SK-N-SH (cell line): ENCODE results near the gene DNAH6. TPM values are rescaled to one million over a fixed set of nuclear protein-coding genes. Genes with fewer than 3 reads are reported as not detected.

ENCODE experiments used
- CTCF ChIA-PET: fragments of 300-600, 350-600 bp; formaldehyde crosslinking; extraction: SDS; loops from one replicate; lab custom pipeline; 2021; lab: Yijun Ruan, JAX
- POLR2A ChIA-PET: fragments of 350-600 bp; sonication (Branson Sonifier 250); formaldehyde crosslinking; extraction: SDS; loops from one replicate; lab custom pipeline; 2020; ENCODE audit warnings: antibody characterized with exemption, inconsistent platforms; lab: Yijun Ruan, JAX
- DNase-seq: peaks from one replicate; pipeline ENCODE4 v3.0.0; 2012
- H2AFZ ChIP-seq: fragments of 200-600 bp; sonication (generic); 2 replicates; pipeline ENCODE4 v1.8.1; 2016; ENCODE audit warnings: antibody characterized with exemption, mild to moderate bottlenecking, low read depth
- H3F3A ChIP-seq: fragments of 200-600 bp; sonication (generic); replicated peaks from 2 replicates; pipeline ENCODE3; 2016; ENCODE audit warnings: antibody characterized with exemption, mild to moderate bottlenecking; ENCODE audit not compliant: insufficient read depth
- H3K27ac ChIP-seq, 2 experiments: fragments of 200-500 bp in 1 of 2; fragments of 200-600 bp in 1 of 2; sonication (Bioruptor generic) in 1 of 2; sonication (generic), shearing (Covaris generic) in 1 of 2; 2 replicates each; pipeline versions ENCODE4 v1.5.1 to v1.6.1; 2014 to 2016; ENCODE audit warnings: low read depth in 2 of 2, inconsistent platforms in 1 of 2, low read length in 1 of 2, mild to moderate bottlenecking in 1 of 2, mixed read lengths in 1 of 2
- H3K27me3 ChIP-seq: fragments of 200-600 bp; sonication (generic), shearing (Covaris generic); 2 replicates; pipeline ENCODE4 v1.6.1; 2016; ENCODE audit warnings: mixed run types; ENCODE audit not compliant: insufficient read depth
- H3K36me3 ChIP-seq, 2 experiments: fragments of 200-500 bp in 1 of 2; fragments of 200-600 bp in 1 of 2; sonication (Bioruptor generic) in 1 of 2; sonication (generic) in 1 of 2; replicated peaks in 1 of 2; 2 replicates each; pipeline versions ENCODE3 to v1.5.1; 2014 to 2016; ENCODE audit warnings: low read length in 1 of 2, mild to moderate bottlenecking in 1 of 2; ENCODE audit not compliant: insufficient read depth in 2 of 2, control insufficient read depth in 1 of 2
- H3K4me1 ChIP-seq, 2 experiments: fragments of 200-500 bp in 1 of 2; fragments of 200-600 bp in 1 of 2; sonication (Bioruptor generic) in 1 of 2; sonication (generic), shearing (Covaris generic) in 1 of 2; 2 replicates each; pipeline versions ENCODE4 v1.5.1 to v1.6.1; 2014 to 2016; ENCODE audit warnings: low read depth in 1 of 2, low read length in 1 of 2, mixed run types in 1 of 2; ENCODE audit not compliant: insufficient read depth in 2 of 2, control insufficient read depth in 1 of 2
- H3K4me2 ChIP-seq: fragments of 200-600 bp; sonication (generic), shearing (Covaris generic); 2 replicates; pipeline ENCODE4 v1.6.1; 2017; ENCODE audit warnings: mixed run types
- H3K4me3 ChIP-seq, 2 experiments: fragments of 200-500 bp in 1 of 2; fragments of 200-600 bp in 1 of 2; sonication (Bioruptor generic) in 1 of 2; sonication (generic), shearing (Covaris generic) in 1 of 2; 2 replicates each; pipeline versions ENCODE4 v1.5.1 to v1.8.1; 2014 to 2016; ENCODE audit warnings: low read depth in 2 of 2, inconsistent platforms in 1 of 2, low read length in 1 of 2, mild to moderate bottlenecking in 1 of 2, mixed read lengths in 1 of 2, moderate library complexity in 1 of 2
- H3K79me2 ChIP-seq: fragments of 200-600 bp; sonication (generic); 2 replicates; pipeline ENCODE4 v1.8.1; 2017; ENCODE audit warnings: mild to moderate bottlenecking; ENCODE audit not compliant: insufficient read depth
- H3K9ac ChIP-seq: fragments of 200-600 bp; sonication (generic); 2 replicates; pipeline ENCODE4 v1.6.1; 2017; ENCODE audit warnings: mixed run types
- H3K9me2 ChIP-seq: fragments of 200-600 bp; sonication (generic); 2 replicates; pipeline ENCODE4 v1.6.1; 2017; ENCODE audit warnings: mixed run types
- H3K9me3 ChIP-seq: fragments of 200-600 bp; sonication (generic); 2 replicates; pipeline ENCODE4 v1.6.1; 2017; ENCODE audit warnings: mixed run types, mild to moderate bottlenecking, moderate library complexity
- H4K20me1 ChIP-seq: fragments of 200-600 bp; sonication (generic); 2 replicates; pipeline ENCODE4 v1.6.1; 2017; ENCODE audit warnings: mild to moderate bottlenecking, mixed run types; ENCODE audit not compliant: insufficient read depth
- CHD2 ChIP-seq: fragments of 150-350 bp; IDR thresholded peaks from 2 replicates; pipeline ENCODE4 v1.6.1; 2018; ENCODE audit warnings: low read length; ENCODE audit not compliant: partially characterized antibody
- EP300 ChIP-seq, 2 experiments: IDR thresholded peaks; 2 replicates each; pipeline versions ENCODE4 v1.4.0 to v1.6.1; 2012; ENCODE audit warnings: borderline replicate concordance in 1 of 2, low read depth in 1 of 2, low read length in 1 of 2
- EZH2phosphoT487 ChIP-seq: fragments of 200-600 bp; sonication (generic); IDR thresholded peaks from 2 replicates; pipeline ENCODE4 v1.6.1; 2017; ENCODE audit warnings: low read depth, mixed run types, mild to moderate bottlenecking, antibody characterized with exemption, moderate library complexity, borderline replicate concordance
- FOXJ3 ChIP-seq: sonication (generic); formaldehyde crosslinking; IDR thresholded peaks from 2 replicates; pipeline ENCODE4 v1.5.1; 2020; ENCODE audit warnings: mild to moderate bottlenecking, missing genetic modification reagents
- FOXM1 ChIP-seq: IDR thresholded peaks from 2 replicates; pipeline ENCODE4 v1.4.0; 2012; ENCODE audit warnings: low read depth, mild to moderate bottlenecking
- GABPA ChIP-seq: IDR thresholded peaks from 2 replicates; pipeline ENCODE4 v1.4.0; 2012; ENCODE audit warnings: low read depth, mild to moderate bottlenecking
- MXI1 ChIP-seq: IDR thresholded peaks from 2 replicates; pipeline ENCODE4 v1.6.1; 2012; ENCODE audit warnings: mild to moderate bottlenecking, low read depth, low read length, improper control_type of control experiment
- POLR2AphosphoS5 ChIP-seq: IDR thresholded peaks from 2 replicates; pipeline ENCODE4 v1.6.1; 2012; ENCODE audit warnings: low read depth, low read length
- RCOR1 ChIP-seq: fragments of 150-350 bp; IDR thresholded peaks from 2 replicates; pipeline ENCODE4 v1.6.1; 2017; ENCODE audit warnings: antibody characterized with exemption, low read length
- RFX5 ChIP-seq: IDR thresholded peaks from 2 replicates; pipeline ENCODE4 v1.6.1; 2012; ENCODE audit warnings: mild to moderate bottlenecking, improper control_type of control experiment, low read length
- SMC3 ChIP-seq: IDR thresholded peaks from 2 replicates; pipeline ENCODE4 v1.6.1; 2012; ENCODE audit warnings: low read depth, low read length, improper control_type of control experiment
- WGBS: methylation state at CpG from one replicate; pipeline ENCODE4 v1.1.6; 2017; ENCODE audit warnings: low lambda C conversion rate; 5-methylcytosine and 5-hydroxymethylcytosine counted together
- polyA plus RNA-seq, 3 experiments: library from polyadenylated mRNA; depleted of rRNA; stranded (reverse); fragments of >200 nt; gene quantifications; 2 replicates each; pipeline ENCODE4 v1.2.3, GENCODE V29; 2012
- TF ChIP-seq, protein P1 (sequence below): IDR thresholded peaks from 2 replicates; pipeline ENCODE4 v1.4.0; 2012; ENCODE audit warnings: low read depth
- TF ChIP-seq, protein P2 (sequence below): IDR thresholded peaks from 2 replicates; pipeline ENCODE4 v1.4.0; 2012; ENCODE audit warnings: low read depth, borderline replicate concordance
- TF ChIP-seq, protein P3 (sequence below): IDR thresholded peaks from 2 replicates; pipeline ENCODE4 v1.4.0; 2012; ENCODE audit warnings: low read depth, borderline replicate concordance
- TF ChIP-seq, protein P4 (sequence below): fragments of 150-350 bp; IDR thresholded peaks from 2 replicates; pipeline ENCODE4 v1.6.1; 2016; ENCODE audit warnings: mild to moderate bottlenecking, low read depth, low read length
- TF ChIP-seq, protein P5 (sequence below): IDR thresholded peaks from 2 replicates; pipeline ENCODE4 v1.6.1; 2012; ENCODE audit warnings: mild to moderate bottlenecking, low read depth, low read length, moderate library complexity
- TF ChIP-seq, protein P6 (sequence below): IDR thresholded peaks from 2 replicates; pipeline ENCODE4; 2012

The DNAH6 gene
- polyA plus RNA-seq, 1 of the 3 experiments (the other 2 are of a cell fraction) = 0.03 TPM

DNA sequence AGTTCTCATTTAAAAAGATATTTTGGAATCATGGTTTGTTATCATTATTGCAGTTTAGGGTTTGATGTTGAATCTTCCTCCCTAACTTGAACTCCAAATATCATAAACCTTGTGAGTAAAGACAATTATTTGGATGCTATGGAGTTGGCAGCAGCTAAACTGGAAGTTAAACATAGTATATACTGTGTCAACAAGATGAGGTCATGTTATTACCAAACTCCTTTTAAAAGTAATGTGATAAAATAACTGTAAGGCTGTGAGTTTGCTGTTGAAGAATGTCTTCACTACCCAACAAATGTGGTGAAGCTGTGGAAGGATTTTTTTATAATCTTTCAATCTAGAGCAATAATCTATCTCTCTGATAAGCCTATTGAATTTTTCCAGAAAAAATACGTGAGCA is 16.0 kb downstream of the DNAH6 start:
- Histone ChIP-seq H3K4me1 (no peaks in the 10 kb centered on the region), H3K4me3 (no peak overlapping the region), H3K9me2 (no peaks in the 10 kb centered on the region), H3K79me2 (no peaks in the 10 kb centered on the region), H3K4me2 (no peak overlapping the region), H3K9ac (no peak overlapping the region), H4K20me1 (no peaks in the 10 kb centered on the region), H3K27me3 (no peaks in the 10 kb centered on the region), H3F3A (no peaks in the 10 kb centered on the region), H3K9me3 (no peaks in the 10 kb centered on the region), H2AFZ (no peak overlapping the region), H3K27ac (no peak overlapping the region), H3K36me3 (no peaks in the 10 kb centered on the region)
- TF ChIP-seq EP300 (IDR thresholded peaks at IDR 0.05; ENCODE audit: borderline replicate concordance in 1 of 2, low read depth in 1 of 2, low read length in 1 of 2) (no peak), CHD2 (no peak), FOXM1 (no peak), RCOR1 (no peak), RFX5 (no peak)
- TF ChIP-seq, protein P1, sequence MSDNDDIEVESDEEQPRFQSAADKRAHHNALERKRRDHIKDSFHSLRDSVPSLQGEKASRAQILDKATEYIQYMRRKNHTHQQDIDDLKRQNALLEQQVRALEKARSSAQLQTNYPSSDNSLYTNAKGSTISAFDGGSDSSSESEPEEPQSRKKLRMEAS = no peak
- TF ChIP-seq, protein P2, sequence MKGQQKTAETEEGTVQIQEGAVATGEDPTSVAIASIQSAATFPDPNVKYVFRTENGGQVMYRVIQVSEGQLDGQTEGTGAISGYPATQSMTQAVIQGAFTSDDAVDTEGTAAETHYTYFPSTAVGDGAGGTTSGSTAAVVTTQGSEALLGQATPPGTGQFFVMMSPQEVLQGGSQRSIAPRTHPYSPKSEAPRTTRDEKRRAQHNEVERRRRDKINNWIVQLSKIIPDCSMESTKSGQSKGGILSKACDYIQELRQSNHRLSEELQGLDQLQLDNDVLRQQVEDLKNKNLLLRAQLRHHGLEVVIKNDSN = no peak
- TF ChIP-seq, protein P3, sequence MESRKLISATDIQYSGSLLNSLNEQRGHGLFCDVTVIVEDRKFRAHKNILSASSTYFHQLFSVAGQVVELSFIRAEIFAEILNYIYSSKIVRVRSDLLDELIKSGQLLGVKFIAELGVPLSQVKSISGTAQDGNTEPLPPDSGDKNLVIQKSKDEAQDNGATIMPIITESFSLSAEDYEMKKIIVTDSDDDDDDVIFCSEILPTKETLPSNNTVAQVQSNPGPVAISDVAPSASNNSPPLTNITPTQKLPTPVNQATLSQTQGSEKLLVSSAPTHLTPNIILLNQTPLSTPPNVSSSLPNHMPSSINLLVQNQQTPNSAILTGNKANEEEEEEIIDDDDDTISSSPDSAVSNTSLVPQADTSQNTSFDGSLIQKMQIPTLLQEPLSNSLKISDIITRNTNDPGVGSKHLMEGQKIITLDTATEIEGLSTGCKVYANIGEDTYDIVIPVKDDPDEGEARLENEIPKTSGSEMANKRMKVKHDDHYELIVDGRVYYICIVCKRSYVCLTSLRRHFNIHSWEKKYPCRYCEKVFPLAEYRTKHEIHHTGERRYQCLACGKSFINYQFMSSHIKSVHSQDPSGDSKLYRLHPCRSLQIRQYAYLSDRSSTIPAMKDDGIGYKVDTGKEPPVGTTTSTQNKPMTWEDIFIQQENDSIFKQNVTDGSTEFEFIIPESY = no peak
- TF ChIP-seq, protein P4, sequence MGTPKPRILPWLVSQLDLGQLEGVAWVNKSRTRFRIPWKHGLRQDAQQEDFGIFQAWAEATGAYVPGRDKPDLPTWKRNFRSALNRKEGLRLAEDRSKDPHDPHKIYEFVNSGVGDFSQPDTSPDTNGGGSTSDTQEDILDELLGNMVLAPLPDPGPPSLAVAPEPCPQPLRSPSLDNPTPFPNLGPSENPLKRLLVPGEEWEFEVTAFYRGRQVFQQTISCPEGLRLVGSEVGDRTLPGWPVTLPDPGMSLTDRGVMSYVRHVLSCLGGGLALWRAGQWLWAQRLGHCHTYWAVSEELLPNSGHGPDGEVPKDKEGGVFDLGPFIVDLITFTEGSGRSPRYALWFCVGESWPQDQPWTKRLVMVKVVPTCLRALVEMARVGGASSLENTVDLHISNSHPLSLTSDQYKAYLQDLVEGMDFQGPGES = no peak
- ChIA-PET POLR2A (no interaction called here), CTCF (no interaction called here)
- no peak for DNase-seq
- 2% methylated on average over 1 of the region's 1 CpG for WGBS

DNA sequence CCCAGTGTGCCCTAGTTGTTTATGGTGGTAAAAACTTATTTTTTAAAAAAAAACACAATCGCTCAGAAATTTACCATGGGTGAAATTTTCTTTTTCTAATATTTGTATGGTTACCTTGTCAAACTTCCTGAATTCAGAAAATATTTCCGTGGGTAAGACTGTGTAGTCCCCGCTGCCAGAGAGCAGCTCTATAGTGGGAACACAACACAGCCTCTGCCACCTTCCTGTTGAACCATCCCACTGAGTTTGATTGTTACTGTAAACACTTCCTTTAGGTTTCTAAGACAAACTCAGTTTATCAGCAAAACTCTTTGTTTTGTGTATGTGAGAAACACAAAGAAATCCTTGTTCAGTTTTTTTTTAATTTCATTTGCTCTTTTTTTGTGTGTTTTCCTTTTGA is 17.9 kb downstream of the DNAH6 start:
- Histone ChIP-seq H3K4me3 (no peak overlapping the region), H3K9ac (no peak overlapping the region), H3K27ac (no peak overlapping the region), H3K9me3 (no peaks in the 10 kb centered on the region), H3K9me2 (no peaks in the 10 kb centered on the region), H3K4me1 (no peaks in the 10 kb centered on the region), H3K4me2 (no peak overlapping the region), H3K36me3 (no peaks in the 10 kb centered on the region), H2AFZ (no peak overlapping the region), H3F3A (no peaks in the 10 kb centered on the region), H4K20me1 (no peaks in the 10 kb centered on the region), H3K79me2 (no peaks in the 10 kb centered on the region), H3K27me3 (no peaks in the 10 kb centered on the region)
- POLR2A ChIA-PET = no interaction called here
- no peak for DNase-seq
- CTCF ChIA-PET = no interaction called here
- WGBS = 10% methylated on average over 3 of the region's 3 CpGs
- TF ChIP-seq FOXJ3 (CRISPR knock-in tag) = no peak
- TF ChIP-seq RFX5 = no peak
- no peak for TF ChIP-seq SMC3
- TF ChIP-seq GABPA = no peak
- TF ChIP-seq MXI1 = no peak
- TF ChIP-seq EZH2phosphoT487 = no peak
- TF ChIP-seq, protein P5, sequence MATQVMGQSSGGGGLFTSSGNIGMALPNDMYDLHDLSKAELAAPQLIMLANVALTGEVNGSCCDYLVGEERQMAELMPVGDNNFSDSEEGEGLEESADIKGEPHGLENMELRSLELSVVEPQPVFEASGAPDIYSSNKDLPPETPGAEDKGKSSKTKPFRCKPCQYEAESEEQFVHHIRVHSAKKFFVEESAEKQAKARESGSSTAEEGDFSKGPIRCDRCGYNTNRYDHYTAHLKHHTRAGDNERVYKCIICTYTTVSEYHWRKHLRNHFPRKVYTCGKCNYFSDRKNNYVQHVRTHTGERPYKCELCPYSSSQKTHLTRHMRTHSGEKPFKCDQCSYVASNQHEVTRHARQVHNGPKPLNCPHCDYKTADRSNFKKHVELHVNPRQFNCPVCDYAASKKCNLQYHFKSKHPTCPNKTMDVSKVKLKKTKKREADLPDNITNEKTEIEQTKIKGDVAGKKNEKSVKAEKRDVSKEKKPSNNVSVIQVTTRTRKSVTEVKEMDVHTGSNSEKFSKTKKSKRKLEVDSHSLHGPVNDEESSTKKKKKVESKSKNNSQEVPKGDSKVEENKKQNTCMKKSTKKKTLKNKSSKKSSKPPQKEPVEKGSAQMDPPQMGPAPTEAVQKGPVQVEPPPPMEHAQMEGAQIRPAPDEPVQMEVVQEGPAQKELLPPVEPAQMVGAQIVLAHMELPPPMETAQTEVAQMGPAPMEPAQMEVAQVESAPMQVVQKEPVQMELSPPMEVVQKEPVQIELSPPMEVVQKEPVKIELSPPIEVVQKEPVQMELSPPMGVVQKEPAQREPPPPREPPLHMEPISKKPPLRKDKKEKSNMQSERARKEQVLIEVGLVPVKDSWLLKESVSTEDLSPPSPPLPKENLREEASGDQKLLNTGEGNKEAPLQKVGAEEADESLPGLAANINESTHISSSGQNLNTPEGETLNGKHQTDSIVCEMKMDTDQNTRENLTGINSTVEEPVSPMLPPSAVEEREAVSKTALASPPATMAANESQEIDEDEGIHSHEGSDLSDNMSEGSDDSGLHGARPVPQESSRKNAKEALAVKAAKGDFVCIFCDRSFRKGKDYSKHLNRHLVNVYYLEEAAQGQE = no peak
- no peak for TF ChIP-seq POLR2AphosphoS5
- TF ChIP-seq, protein P6, sequence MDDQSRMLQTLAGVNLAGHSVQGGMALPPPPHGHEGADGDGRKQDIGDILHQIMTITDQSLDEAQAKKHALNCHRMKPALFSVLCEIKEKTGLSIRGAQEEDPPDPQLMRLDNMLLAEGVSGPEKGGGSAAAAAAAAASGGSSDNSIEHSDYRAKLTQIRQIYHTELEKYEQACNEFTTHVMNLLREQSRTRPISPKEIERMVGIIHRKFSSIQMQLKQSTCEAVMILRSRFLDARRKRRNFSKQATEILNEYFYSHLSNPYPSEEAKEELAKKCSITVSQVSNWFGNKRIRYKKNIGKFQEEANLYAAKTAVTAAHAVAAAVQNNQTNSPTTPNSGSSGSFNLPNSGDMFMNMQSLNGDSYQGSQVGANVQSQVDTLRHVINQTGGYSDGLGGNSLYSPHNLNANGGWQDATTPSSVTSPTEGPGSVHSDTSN = no peak
